Smooth muscle cell (in vitro differentiated cells): Measurements from ENCODE around the gene STAT5B. TPM values are rescaled to one million over a fixed set of nuclear protein-coding genes. Genes with fewer than 3 reads are reported as not detected.

ENCODE experiments used
- DNase-seq: peaks from one replicate; lab custom pipeline; 2025; ENCODE audit not compliant: unreplicated experiment; lab: John Stamatoyannopoulos, UW
- H2AFZ ChIP-seq: fragments of 200-600 bp; sonication (generic); 2 replicates; pipeline ENCODE4 v1.6.0; 2016; ENCODE audit warnings: antibody characterized with exemption, low read depth, mild to moderate bottlenecking
- H3F3A ChIP-seq: fragments of 200-600 bp; sonication (generic); 2 replicates; pipeline ENCODE4 v1.6.0; 2017; ENCODE audit warnings: antibody characterized with exemption, low read depth
- H3K27ac ChIP-seq: fragments of 200-600 bp; sonication (generic); 2 replicates; pipeline ENCODE4 v1.5.1; 2016; ENCODE audit warnings: low read depth, mild to moderate bottlenecking
- H3K27me3 ChIP-seq: fragments of 200-600 bp; sonication (generic); 2 replicates; pipeline ENCODE4 v1.6.1; 2016; ENCODE audit warnings: low read depth, mild to moderate bottlenecking
- H3K36me3 ChIP-seq: fragments of 200-600 bp; sonication (generic); 2 replicates; pipeline ENCODE4 v1.5.1; 2016; ENCODE audit warnings: low read depth
- H3K4me1 ChIP-seq: fragments of 200-600 bp; sonication (generic); 2 replicates; pipeline ENCODE4 v1.5.1; 2016; ENCODE audit warnings: low read depth
- H3K4me2 ChIP-seq: fragments of 200-600 bp; sonication (generic); 2 replicates; pipeline ENCODE4 v1.6.0; 2016; ENCODE audit warnings: mild to moderate bottlenecking
- H3K4me3 ChIP-seq: fragments of 200-600 bp; sonication (generic); 2 replicates; pipeline ENCODE4 v1.5.1; 2016; ENCODE audit warnings: mild to moderate bottlenecking
- H3K79me2 ChIP-seq: fragments of 200-600 bp; sonication (generic); 2 replicates; pipeline ENCODE4 v1.6.0; 2016; ENCODE audit warnings: low read depth, mild to moderate bottlenecking
- H3K9ac ChIP-seq: fragments of 200-600 bp; sonication (generic); 2 replicates; pipeline ENCODE4 v1.6.0; 2016; ENCODE audit warnings: low read depth
- H3K9me3 ChIP-seq: fragments of 200-600 bp; sonication (generic); replicated peaks from 2 replicates; pipeline ENCODE4 v1.5.1; 2016; ENCODE audit warnings: low read depth
- H4K20me1 ChIP-seq: fragments of 200-600 bp; sonication (generic); 2 replicates; pipeline ENCODE4 v1.6.0; 2016; ENCODE audit warnings: low read depth
- CTCF ChIP-seq: fragments of 200-600 bp; sonication (generic); IDR thresholded peaks from 2 replicates; pipeline ENCODE4 v1.5.1; 2017; ENCODE audit warnings: borderline replicate concordance, mild to moderate bottlenecking, antibody characterized with exemption; ENCODE audit not compliant: insufficient read depth, poor library complexity, severe bottlenecking
- WGBS: methylation state at CpG from one replicate; pipeline ENCODE4 v1.1.7; 2016; ENCODE audit warnings: low lambda C conversion rate; 5-methylcytosine and 5-hydroxymethylcytosine counted together
- polyA plus RNA-seq: library from polyadenylated mRNA; unstranded; fragments of >200 nt; fragmentation: Nextera tagmentation; extraction: Ambion mirVana; gene quantifications from 2 replicates; pipeline ENCODE4 v1.2.1, GENCODE V29; 2016
- total RNA-seq: library from RNA; depleted of rRNA; stranded (reverse); fragments of >200 nt; gene quantifications from 2 replicates; pipeline ENCODE4 v1.2.3, GENCODE V29; 2014

Gene STAT5B
- total and polyA plus RNA-seq, 2 experiments from 2014 or later: 10.7 to 12.4 TPM

- no peaks in the 10 kb centered on the region for H3K4me1 ChIP-seq
- no peaks in the 10 kb centered on the region for H3K79me2 ChIP-seq
- TF ChIP-seq CTCF: no peak
- no peaks in the 10 kb centered on the region for H3K27me3 ChIP-seq
- H3K27ac ChIP-seq: no peak overlapping the region
- no peaks in the 10 kb centered on the region for H3F3A ChIP-seq
- no peak overlapping the region for H2AFZ ChIP-seq
- no peaks in the 10 kb centered on the region for H4K20me1 ChIP-seq
- no peak overlapping the region for H3K4me2 ChIP-seq
- no peaks in the 10 kb centered on the region for H3K9me3 ChIP-seq
- no peaks in the 10 kb centered on the region for H3K36me3 ChIP-seq
- H3K4me3 ChIP-seq: no peak overlapping the region
- DNase-seq: no peak
- no peak overlapping the region for H3K9ac ChIP-seq
- WGBS: 92% methylated on average over 12 of the region's 12 CpGs
These were observed 18.5 kb upstream of the STAT5B start for GRCh38 chr17:42294469-42295398.

- TF ChIP-seq CTCF: no peak
- H3K4me1 ChIP-seq: peaks cover 4% of the 10 kb centered on the region
- H3K9me3 ChIP-seq: no peaks in the 10 kb centered on the region
- no peaks in the 10 kb centered on the region for H4K20me1 ChIP-seq
- H3K4me2 ChIP-seq: no peak overlapping the region
- no peak overlapping the region for H2AFZ ChIP-seq
- no peak for DNase-seq
- no peak overlapping the region for H3K27ac ChIP-seq
- no peaks in the 10 kb centered on the region for H3K27me3 ChIP-seq
- H3K4me3 ChIP-seq: no peak overlapping the region
- no peaks in the 10 kb centered on the region for H3F3A ChIP-seq
- no peaks in the 10 kb centered on the region for H3K79me2 ChIP-seq
- WGBS: 92% methylated on average over 11 of the region's 11 CpGs
- H3K36me3 ChIP-seq: no peaks in the 10 kb centered on the region
- no peak overlapping the region for H3K9ac ChIP-seq
These were observed 14.9 kb upstream of the STAT5B start for GRCh38 chr17:42291129-42291528.

GRCh38 chr17:42290577-42290976 lies 14.4 kb upstream of the STAT5B start:
- TF ChIP-seq CTCF: no peak
- WGBS: 98% methylated on average over 5 of the region's 5 CpGs
- DNase-seq: no peak
- no peaks in the 10 kb centered on the region for H3K9me3 ChIP-seq
- peaks cover 4% of the 10 kb centered on the region for H3K4me1 ChIP-seq
- H3K36me3 ChIP-seq: no peaks in the 10 kb centered on the region
- no peak overlapping the region for H3K27ac ChIP-seq
- H3K4me3 ChIP-seq: no peak overlapping the region
- no peaks in the 10 kb centered on the region for H3K27me3 ChIP-seq
- no peak overlapping the region for H3K9ac ChIP-seq
- no peak overlapping the region for H2AFZ ChIP-seq
- H3F3A ChIP-seq: no peaks in the 10 kb centered on the region
- no peaks in the 10 kb centered on the region for H4K20me1 ChIP-seq
- no peaks in the 10 kb centered on the region for H3K79me2 ChIP-seq
- no peak overlapping the region for H3K4me2 ChIP-seq
